ENCODE results near the gene SLC8A2.

SLC8A2 gene

GRCh38 chr19:47471733-47472457, at the start of gene SLC8A2:
Gene SLC8A2, minus strand, starts transcription at chr19:47471893. Its CDS starts 5,490 bp downstream, at chr19:47466403.
- TF ChIP-seq POLR2A (IDR thresholded peaks at IDR 0.05; ENCODE audit: low read depth, low read length): no peak
- FAIRE-seq (no peak), DNase-seq (ENCODE audit: insufficient read length, low spot score) (peak; percentile 65)

GRCh38 chr19:47520839-47521238, 49.1 kb upstream of the SLC8A2 start:
- no peak for TF ChIP-seq POLR2A (IDR thresholded peaks at IDR 0.05; ENCODE audit: low read depth, low read length)
- FAIRE-seq (no peak), DNase-seq (ENCODE audit: insufficient read length, low spot score) (no peak)

GRCh38 chr19:47520343-47520806, 48.7 kb upstream of the SLC8A2 start:
- DNase-seq (ENCODE audit: insufficient read length, low spot score) (no peak), FAIRE-seq (no peak)

GRCh38 chr19:47518854-47519253, 47.2 kb upstream of the SLC8A2 start:
- FAIRE-seq (no peak), DNase-seq (ENCODE audit: insufficient read length, low spot score) (no peak)
- TF ChIP-seq POLR2A (IDR thresholded peaks at IDR 0.05; ENCODE audit: low read depth, low read length): no peak

More at GRCh38 chr19:47520343-47520806, 48.7 kb upstream of the SLC8A2 start:
- TF ChIP-seq POLR2A (IDR thresholded peaks at IDR 0.05; ENCODE audit: low read depth, low read length): no peak

- FAIRE-seq (no peak), DNase-seq (ENCODE audit: insufficient read length, low spot score) (no peak)
- no peak for TF ChIP-seq POLR2A (IDR thresholded peaks at IDR 0.05; ENCODE audit: low read depth, low read length)
These were observed 46.4 kb upstream of the SLC8A2 start for GRCh38 chr19:47518139-47518538.

GRCh38 chr19:47514869-47515588, 43.3 kb upstream of the SLC8A2 start, which contains the start of gene NAPA:
Gene NAPA, minus strand, starts transcription at chr19:47515063. Its CDS starts 123 bp downstream, at chr19:47514940.
- DNase-seq (ENCODE audit: insufficient read length, low spot score) (peak; percentile 93), FAIRE-seq (peak; percentile 91)
- peak; percentile 58 for TF ChIP-seq POLR2A (IDR thresholded peaks at IDR 0.05; ENCODE audit: low read depth, low read length)

- no peak for TF ChIP-seq POLR2A (IDR thresholded peaks at IDR 0.05; ENCODE audit: low read depth, low read length)
- FAIRE-seq: no peak
- DNase-seq (ENCODE audit: insufficient read length, low spot score): no peak
These were observed 42.6 kb upstream of the SLC8A2 start for GRCh38 chr19:47514151-47514868.

GRCh38 chr19:47512948-47513319, 41.2 kb upstream of the SLC8A2 start:
- FAIRE-seq (no peak), DNase-seq (ENCODE audit: insufficient read length, low spot score) (no peak)
- TF ChIP-seq POLR2A (IDR thresholded peaks at IDR 0.05; ENCODE audit: low read depth, low read length): no peak

GRCh38 chr19:47512183-47512947, 40.7 kb upstream of the SLC8A2 start:
- DNase-seq (ENCODE audit: insufficient read length, low spot score) (no peak), FAIRE-seq (no peak)
- TF ChIP-seq POLR2A (IDR thresholded peaks at IDR 0.05; ENCODE audit: low read depth, low read length): no peak

- DNase-seq (ENCODE audit: insufficient read length, low spot score): no peak
- FAIRE-seq: no peak
- no peak for TF ChIP-seq POLR2A (IDR thresholded peaks at IDR 0.05; ENCODE audit: low read depth, low read length)
These were observed 40.0 kb upstream of the SLC8A2 start for GRCh38 chr19:47511681-47512080.

- FAIRE-seq (no peak), DNase-seq (ENCODE audit: insufficient read length, low spot score) (no peak)
- TF ChIP-seq POLR2A (IDR thresholded peaks at IDR 0.05; ENCODE audit: low read depth, low read length): no peak
These were observed 39.4 kb upstream of the SLC8A2 start for GRCh38 chr19:47511128-47511517.

GRCh38 chr19:47510516-47511127, 38.9 kb upstream of the SLC8A2 start:
- no peak for TF ChIP-seq POLR2A (IDR thresholded peaks at IDR 0.05; ENCODE audit: low read depth, low read length)
- FAIRE-seq (no peak), DNase-seq (ENCODE audit: insufficient read length, low spot score) (no peak)

- DNase-seq (ENCODE audit: insufficient read length, low spot score) (peak; percentile 38), FAIRE-seq (no peak)
- TF ChIP-seq POLR2A (IDR thresholded peaks at IDR 0.05; ENCODE audit: low read depth, low read length): no peak
These were observed 38.3 kb upstream of the SLC8A2 start for GRCh38 chr19:47509973-47510372.
